BJ (cell line): Measurements from ENCODE around the gene CPNE8. TPM values are rescaled to one million over a fixed set of nuclear protein-coding genes. Genes with fewer than 3 reads are reported as not detected.

Experiments
- CTCF ChIA-PET: fragments of 350-600 bp; formaldehyde crosslinking; extraction: SDS; loops from one replicate; lab custom pipeline; 2021; ENCODE audit warnings: antibody characterized with exemption, inconsistent platforms; lab: Yijun Ruan, JAX
- POLR2A ChIA-PET: fragments of 300-600 bp; sonication (Branson Sonifier 250); formaldehyde crosslinking; extraction: SDS; loops from one replicate; lab custom pipeline; 2021; ENCODE audit warnings: antibody characterized with exemption; lab: Charles Lee
- DNase-seq: peaks from one replicate; pipeline ENCODE4 v3.0.0-alpha.2; 2011; ENCODE audit warnings: low read depth
- H3K27me3 ChIP-seq: 2 replicates; pipeline ENCODE4 v1.6.0; 2011; ENCODE audit warnings: low read length; ENCODE audit not compliant: control insufficient read depth, insufficient read depth
- H3K36me3 ChIP-seq: 2 replicates; pipeline ENCODE4 v1.5.1; 2011; ENCODE audit warnings: low read length; ENCODE audit not compliant: control insufficient read depth, insufficient read depth
- H3K4me3 ChIP-seq: 2 replicates; pipeline ENCODE4 v1.5.1; 2011; ENCODE audit warnings: low read depth, mild to moderate bottlenecking, control low read depth, low read length
- polyA plus RNA-seq: library from polyadenylated mRNA; depleted of rRNA; stranded (reverse); fragments of >200 nt; gene quantifications from 2 replicates; pipeline ENCODE4 v1.2.3, GENCODE V29; 2011
- TF ChIP-seq, protein P1 (sequence below): IDR thresholded peaks from 2 replicates; pipeline ENCODE4 v1.5.1; 2011; ENCODE audit warnings: low read depth, mild to moderate bottlenecking, control low read depth, inconsistent platforms, low read length, moderate library complexity; ENCODE audit not compliant: insufficient read depth

CPNE8 gene
- polyA plus RNA-seq, 1 experiment = 0.47 TPM

DNA sequence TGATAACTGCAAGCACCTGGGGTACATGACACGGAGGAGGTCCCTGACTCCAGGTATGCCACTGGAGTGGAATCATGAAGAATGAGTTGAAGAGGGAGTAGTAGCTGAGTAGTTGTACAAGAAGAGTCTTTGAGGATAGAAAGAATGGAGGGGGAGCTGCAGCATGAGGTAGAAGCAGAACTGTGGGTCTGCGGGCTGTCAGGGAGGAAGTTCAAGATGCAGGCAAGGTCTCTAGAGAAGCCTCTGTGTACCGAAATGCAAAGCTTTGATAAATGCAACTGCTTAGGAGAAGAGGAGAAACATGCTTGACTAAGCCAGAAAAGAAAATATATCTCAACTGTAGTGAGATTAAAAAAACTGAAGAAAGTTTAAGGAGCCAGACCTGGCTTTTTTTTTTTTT is 91.5 kb downstream of the CPNE8 start:
- no peak for DNase-seq
- Histone ChIP-seq H3K27me3 (no peaks in the 10 kb centered on the region), H3K4me3 (no peak overlapping the region), H3K36me3 (no peaks in the 10 kb centered on the region)
- CTCF ChIA-PET = no interaction called here
- POLR2A ChIA-PET = no interaction called here
- TF ChIP-seq, protein P1, sequence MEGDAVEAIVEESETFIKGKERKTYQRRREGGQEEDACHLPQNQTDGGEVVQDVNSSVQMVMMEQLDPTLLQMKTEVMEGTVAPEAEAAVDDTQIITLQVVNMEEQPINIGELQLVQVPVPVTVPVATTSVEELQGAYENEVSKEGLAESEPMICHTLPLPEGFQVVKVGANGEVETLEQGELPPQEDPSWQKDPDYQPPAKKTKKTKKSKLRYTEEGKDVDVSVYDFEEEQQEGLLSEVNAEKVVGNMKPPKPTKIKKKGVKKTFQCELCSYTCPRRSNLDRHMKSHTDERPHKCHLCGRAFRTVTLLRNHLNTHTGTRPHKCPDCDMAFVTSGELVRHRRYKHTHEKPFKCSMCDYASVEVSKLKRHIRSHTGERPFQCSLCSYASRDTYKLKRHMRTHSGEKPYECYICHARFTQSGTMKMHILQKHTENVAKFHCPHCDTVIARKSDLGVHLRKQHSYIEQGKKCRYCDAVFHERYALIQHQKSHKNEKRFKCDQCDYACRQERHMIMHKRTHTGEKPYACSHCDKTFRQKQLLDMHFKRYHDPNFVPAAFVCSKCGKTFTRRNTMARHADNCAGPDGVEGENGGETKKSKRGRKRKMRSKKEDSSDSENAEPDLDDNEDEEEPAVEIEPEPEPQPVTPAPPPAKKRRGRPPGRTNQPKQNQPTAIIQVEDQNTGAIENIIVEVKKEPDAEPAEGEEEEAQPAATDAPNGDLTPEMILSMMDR = no peak

DNA sequence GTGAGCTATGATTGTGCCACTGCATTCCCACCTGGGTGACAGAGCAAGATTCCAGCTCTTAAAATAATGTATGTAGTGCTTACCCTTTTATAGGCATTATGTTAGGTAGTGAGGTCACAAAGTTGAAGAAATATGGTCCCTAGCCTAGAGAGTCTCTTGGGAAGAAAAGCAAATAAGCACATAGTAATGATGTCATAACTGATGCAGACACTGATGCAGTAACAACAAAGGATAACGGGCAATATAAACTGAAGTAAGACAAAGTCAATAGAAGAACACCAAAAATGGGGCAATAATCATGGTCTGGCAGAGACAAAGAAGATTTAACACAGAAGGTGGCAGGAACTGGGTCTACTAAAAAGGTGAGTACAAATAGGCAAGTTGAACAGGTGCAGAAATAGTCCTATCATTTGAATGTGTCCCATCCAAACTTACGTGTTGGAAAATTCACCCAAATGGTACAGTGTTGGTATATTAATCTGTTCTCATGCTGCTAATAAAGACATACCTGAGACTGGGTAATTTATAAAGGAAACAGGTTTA is 93.5 kb downstream of the CPNE8 start:
- CTCF ChIA-PET = no interaction called here
- no peaks in the 10 kb centered on the region for H3K27me3 ChIP-seq
- TF ChIP-seq, protein P1 = no peak
- DNase-seq = no peak
- POLR2A ChIA-PET = no interaction called here
- H3K4me3 ChIP-seq = no peak overlapping the region
- H3K36me3 ChIP-seq = no peaks in the 10 kb centered on the region

DNA sequence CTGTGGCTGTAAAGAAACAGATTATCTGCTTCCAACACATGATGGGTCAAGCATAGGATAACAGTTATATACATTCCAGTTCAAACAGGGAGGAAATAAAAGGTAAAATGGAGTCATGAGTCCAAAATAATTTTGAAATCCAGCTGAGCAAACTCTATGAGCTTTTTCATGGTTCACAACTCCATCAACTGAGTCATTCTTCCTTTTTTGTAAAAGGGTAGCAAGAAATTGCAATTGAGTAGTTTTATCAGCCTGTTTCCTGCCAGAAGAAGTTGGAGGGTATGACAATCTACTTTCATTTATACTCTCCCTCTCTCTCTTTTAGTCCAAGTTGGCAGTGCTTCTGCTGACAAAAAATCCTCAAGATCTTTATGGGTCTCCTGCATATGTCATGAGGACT is 95.6 kb downstream of the CPNE8 start:
- DNase-seq = no peak
- H3K4me3 ChIP-seq = no peak overlapping the region
- H3K27me3 ChIP-seq = no peaks in the 10 kb centered on the region
- TF ChIP-seq, protein P1 = no peak
- H3K36me3 ChIP-seq = no peaks in the 10 kb centered on the region
- POLR2A ChIA-PET = no interaction called here
- CTCF ChIA-PET = no interaction called here

DNA sequence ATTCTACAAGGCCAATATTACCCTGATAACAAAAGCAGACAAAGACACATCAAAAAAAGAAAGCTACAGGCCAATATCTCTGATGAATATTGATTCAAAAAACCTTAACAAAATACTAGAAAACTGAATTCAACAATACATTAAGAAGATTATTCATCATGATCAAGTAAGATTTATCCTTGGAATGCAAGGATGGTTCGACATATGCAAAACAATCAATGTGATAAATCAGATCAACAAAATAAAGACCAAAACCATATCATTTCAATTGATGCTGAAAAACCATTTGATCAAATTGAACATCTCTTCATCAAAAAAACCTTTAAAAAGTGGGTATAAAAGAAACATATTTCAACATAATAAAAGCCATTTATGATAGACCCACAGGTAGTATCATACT is 117.3 kb downstream of the CPNE8 start:
- CTCF ChIA-PET = no interaction called here
- POLR2A ChIA-PET = no interaction called here
- DNase-seq = no peak
- TF ChIP-seq, protein P1 = no peak
- Histone ChIP-seq H3K36me3 (no peaks in the 10 kb centered on the region), H3K4me3 (no peak overlapping the region), H3K27me3 (no peaks in the 10 kb centered on the region)

DNA sequence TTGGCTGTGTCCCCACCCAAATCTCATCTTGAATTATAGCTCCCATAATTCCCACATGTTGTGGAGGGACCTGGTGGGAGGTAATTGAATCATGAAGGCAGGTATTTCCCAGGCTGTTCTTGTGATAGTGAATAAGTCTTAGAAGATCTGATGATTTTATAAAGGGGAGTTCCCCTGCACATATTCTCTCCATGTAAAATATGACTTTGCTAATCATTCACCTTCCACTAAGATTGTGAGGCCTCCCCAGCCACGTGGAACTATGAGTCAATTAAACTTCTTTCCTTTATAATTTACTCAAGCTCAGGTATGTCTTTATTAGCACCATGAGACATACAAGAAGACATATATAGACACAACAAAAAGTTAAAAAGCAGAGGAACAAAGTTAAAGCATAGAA is 120.0 kb downstream of the CPNE8 start:
- ChIA-PET CTCF (no interaction called here), POLR2A (no interaction called here)
- Histone ChIP-seq H3K27me3 (no peaks in the 10 kb centered on the region), H3K36me3 (no peaks in the 10 kb centered on the region), H3K4me3 (no peak overlapping the region)
- no peak for DNase-seq
- TF ChIP-seq, protein P1 = no peak
